Panc1 (cell line): ENCODE data around the gene MAP3K6.

ENCODE experiments used
- POLR2AphosphoS5 ChIP-seq: IDR thresholded peaks from 2 replicates; pipeline ENCODE4 v1.6.1; 2012; ENCODE audit warnings: mild to moderate bottlenecking, low read depth, low read length, moderate library complexity
- TCF7L2 ChIP-seq: IDR thresholded peaks from 2 replicates; pipeline ENCODE4 v1.6.1; 2011; ENCODE audit warnings: mild to moderate bottlenecking, low read depth, low read length, inconsistent platforms
- TF ChIP-seq, protein P1 (sequence below), 2 experiments: IDR thresholded peaks; 2 replicates each; pipeline ENCODE4 v1.6.1; 2011 to 2012; ENCODE audit warnings: low read depth in 2 of 2, control low read depth in 1 of 2, low read length in 1 of 2, mild to moderate bottlenecking in 1 of 2, moderate library complexity in 1 of 2; ENCODE audit not compliant: insufficient read depth in 1 of 2
- TF ChIP-seq, protein P2 (sequence below): fragments of 450-650 bp; IDR thresholded peaks from 2 replicates; pipeline ENCODE4 v1.5.1; 2017; ENCODE audit warnings: mild to moderate bottlenecking

- TF ChIP-seq, protein P1, sequence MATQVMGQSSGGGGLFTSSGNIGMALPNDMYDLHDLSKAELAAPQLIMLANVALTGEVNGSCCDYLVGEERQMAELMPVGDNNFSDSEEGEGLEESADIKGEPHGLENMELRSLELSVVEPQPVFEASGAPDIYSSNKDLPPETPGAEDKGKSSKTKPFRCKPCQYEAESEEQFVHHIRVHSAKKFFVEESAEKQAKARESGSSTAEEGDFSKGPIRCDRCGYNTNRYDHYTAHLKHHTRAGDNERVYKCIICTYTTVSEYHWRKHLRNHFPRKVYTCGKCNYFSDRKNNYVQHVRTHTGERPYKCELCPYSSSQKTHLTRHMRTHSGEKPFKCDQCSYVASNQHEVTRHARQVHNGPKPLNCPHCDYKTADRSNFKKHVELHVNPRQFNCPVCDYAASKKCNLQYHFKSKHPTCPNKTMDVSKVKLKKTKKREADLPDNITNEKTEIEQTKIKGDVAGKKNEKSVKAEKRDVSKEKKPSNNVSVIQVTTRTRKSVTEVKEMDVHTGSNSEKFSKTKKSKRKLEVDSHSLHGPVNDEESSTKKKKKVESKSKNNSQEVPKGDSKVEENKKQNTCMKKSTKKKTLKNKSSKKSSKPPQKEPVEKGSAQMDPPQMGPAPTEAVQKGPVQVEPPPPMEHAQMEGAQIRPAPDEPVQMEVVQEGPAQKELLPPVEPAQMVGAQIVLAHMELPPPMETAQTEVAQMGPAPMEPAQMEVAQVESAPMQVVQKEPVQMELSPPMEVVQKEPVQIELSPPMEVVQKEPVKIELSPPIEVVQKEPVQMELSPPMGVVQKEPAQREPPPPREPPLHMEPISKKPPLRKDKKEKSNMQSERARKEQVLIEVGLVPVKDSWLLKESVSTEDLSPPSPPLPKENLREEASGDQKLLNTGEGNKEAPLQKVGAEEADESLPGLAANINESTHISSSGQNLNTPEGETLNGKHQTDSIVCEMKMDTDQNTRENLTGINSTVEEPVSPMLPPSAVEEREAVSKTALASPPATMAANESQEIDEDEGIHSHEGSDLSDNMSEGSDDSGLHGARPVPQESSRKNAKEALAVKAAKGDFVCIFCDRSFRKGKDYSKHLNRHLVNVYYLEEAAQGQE (IDR thresholded peaks at IDR 0.05; ENCODE audit: insufficient read depth in 1 of 2, low read depth in 2 of 2, low read length in 1 of 2): no peak
- TF ChIP-seq, protein P2, sequence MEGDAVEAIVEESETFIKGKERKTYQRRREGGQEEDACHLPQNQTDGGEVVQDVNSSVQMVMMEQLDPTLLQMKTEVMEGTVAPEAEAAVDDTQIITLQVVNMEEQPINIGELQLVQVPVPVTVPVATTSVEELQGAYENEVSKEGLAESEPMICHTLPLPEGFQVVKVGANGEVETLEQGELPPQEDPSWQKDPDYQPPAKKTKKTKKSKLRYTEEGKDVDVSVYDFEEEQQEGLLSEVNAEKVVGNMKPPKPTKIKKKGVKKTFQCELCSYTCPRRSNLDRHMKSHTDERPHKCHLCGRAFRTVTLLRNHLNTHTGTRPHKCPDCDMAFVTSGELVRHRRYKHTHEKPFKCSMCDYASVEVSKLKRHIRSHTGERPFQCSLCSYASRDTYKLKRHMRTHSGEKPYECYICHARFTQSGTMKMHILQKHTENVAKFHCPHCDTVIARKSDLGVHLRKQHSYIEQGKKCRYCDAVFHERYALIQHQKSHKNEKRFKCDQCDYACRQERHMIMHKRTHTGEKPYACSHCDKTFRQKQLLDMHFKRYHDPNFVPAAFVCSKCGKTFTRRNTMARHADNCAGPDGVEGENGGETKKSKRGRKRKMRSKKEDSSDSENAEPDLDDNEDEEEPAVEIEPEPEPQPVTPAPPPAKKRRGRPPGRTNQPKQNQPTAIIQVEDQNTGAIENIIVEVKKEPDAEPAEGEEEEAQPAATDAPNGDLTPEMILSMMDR: no peak
- TF ChIP-seq TCF7L2 (no peak), POLR2AphosphoS5 (no peak)
These were observed 48.2 kb downstream of the MAP3K6 start for GRCh38 chr1:27318596-27318995.
